HG02884 (cell line): Measurements from ENCODE around the gene PSMB2.

Source experiments
- ATAC-seq: cut with Tn5 transposase; IDR thresholded peaks from one replicate; pipeline ENCODE4 v1.9.1; 2021; ENCODE audit warnings: mild to moderate bottlenecking, moderate library complexity; ENCODE audit not compliant: unreplicated experiment

The PSMB2 gene

GRCh38 chr1:35558374-35559316 is 82.7 kb downstream of the PSMB2 start:
- ATAC-seq = no peak

GRCh38 chr1:35557611-35558373 is 83.5 kb downstream of the PSMB2 start, which contains the start of gene NCDN:
Gene NCDN (plus strand): TSS chr1:35557799. CDS start chr1:35558191, 392 bp downstream.
- ATAC-seq = peak; percentile 83

GRCh38 chr1:35557118-35557610 is 84.2 kb downstream of the PSMB2 start, which contains the start of gene KIAA0319L:
Gene KIAA0319L (minus strand): TSS chr1:35557403. CDS start chr1:35554491, 2,912 bp downstream.
- peak; percentile 71 for ATAC-seq

GRCh38 chr1:35556484-35557117 is 84.7 kb downstream of the PSMB2 start:
- no peak for ATAC-seq

- no peak for ATAC-seq
These were observed 85.5 kb downstream of the PSMB2 start for GRCh38 chr1:35555601-35556477.

GRCh38 chr1:35555212-35555584 is 86.1 kb downstream of the PSMB2 start:
- ATAC-seq = no peak

GRCh38 chr1:35554266-35555211 is 86.8 kb downstream of the PSMB2 start:
- no peak for ATAC-seq

- ATAC-seq = no peak
These were observed 87.5 kb downstream of the PSMB2 start for GRCh38 chr1:35553851-35554250.
